ENCODE results near the gene SND1. TPM values are rescaled to one million over a fixed set of nuclear protein-coding genes. Genes with fewer than 3 reads are reported as not detected.

SND1 gene
- total RNA-seq, 2 donors from 2014 or later: 146 to 155 TPM

DNA sequence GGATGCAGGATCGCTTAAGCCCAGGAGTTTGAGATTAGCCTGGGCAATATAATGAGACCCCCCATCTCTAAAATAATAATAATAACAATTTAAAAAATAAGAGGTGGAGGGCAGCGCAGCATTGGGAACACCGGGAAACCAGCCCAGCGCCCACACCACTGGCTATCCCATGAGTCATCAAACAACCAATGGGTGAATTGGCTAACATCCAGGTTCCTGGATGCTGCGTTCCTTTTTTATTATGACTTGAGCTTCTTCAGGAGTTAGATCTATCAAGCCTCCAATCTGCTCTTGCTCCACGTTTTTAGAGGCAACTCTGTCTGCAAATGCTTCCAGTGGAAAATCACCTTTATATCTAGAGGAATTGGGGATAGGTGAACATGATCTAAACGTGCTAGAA lies 389.2 kb downstream of the SND1 start:
- Histone ChIP-seq H3K4me1 (peaks cover 4% of the 10 kb centered on the region), H3K36me3 (replicated peaks in 1 of 2; ENCODE audit: insufficient read depth in 1 of 2, low read depth in 2 of 2) (peaks cover 0 to 2% of the 10 kb centered on the region in 2 donors), H3K4me3 (no peak overlapping the region), H3K9me3 (no peaks in the 10 kb centered on the region), H3K27ac (no peak overlapping the region), H3K27me3 (no peaks in the 10 kb centered on the region)
- ATAC-seq: no peak
- WGBS, 2 donors: 61 to 77% methylated on average over 7 of the region's 7 CpGs
- no peak for TF ChIP-seq POLR2A (IDR thresholded peaks at IDR 0.05)
- TF ChIP-seq, protein P1, sequence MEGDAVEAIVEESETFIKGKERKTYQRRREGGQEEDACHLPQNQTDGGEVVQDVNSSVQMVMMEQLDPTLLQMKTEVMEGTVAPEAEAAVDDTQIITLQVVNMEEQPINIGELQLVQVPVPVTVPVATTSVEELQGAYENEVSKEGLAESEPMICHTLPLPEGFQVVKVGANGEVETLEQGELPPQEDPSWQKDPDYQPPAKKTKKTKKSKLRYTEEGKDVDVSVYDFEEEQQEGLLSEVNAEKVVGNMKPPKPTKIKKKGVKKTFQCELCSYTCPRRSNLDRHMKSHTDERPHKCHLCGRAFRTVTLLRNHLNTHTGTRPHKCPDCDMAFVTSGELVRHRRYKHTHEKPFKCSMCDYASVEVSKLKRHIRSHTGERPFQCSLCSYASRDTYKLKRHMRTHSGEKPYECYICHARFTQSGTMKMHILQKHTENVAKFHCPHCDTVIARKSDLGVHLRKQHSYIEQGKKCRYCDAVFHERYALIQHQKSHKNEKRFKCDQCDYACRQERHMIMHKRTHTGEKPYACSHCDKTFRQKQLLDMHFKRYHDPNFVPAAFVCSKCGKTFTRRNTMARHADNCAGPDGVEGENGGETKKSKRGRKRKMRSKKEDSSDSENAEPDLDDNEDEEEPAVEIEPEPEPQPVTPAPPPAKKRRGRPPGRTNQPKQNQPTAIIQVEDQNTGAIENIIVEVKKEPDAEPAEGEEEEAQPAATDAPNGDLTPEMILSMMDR (IDR thresholded peaks at IDR 0.05): no peak
- intact Hi-C loops (cut with DNase I): no loop called here
- DNase-seq: peak in 2 of 4 donors; percentile 17 to 44

DNA sequence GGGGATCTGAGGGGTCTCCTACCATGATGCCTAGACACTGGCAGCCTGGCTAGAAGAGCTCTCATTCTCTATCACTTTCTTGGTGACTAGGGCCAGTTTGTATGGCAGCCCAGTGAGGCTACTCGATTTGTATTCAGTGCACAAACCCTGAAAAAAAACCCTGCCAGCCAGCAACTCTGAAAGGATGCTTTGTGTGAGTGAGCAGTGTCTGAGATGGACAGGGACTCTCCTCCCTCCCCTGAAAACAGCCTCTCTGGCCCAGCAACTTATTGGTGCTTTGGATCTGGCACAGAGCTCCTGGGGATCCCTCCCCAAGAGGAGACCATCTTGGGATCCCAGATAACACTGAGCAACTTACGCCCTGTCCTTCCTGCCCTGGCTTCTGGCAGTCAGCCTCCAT lies 390.0 kb downstream of the SND1 start:
- DNase-seq: no peak
- no peak overlapping the region for H3K27ac ChIP-seq
- H3K27me3 ChIP-seq: no peaks in the 10 kb centered on the region
- H3K4me3 ChIP-seq: no peak overlapping the region
- intact Hi-C loops (cut with DNase I): no loop called here
- TF ChIP-seq POLR2A (IDR thresholded peaks at IDR 0.05): no peak
- TF ChIP-seq, protein P1 (IDR thresholded peaks at IDR 0.05): no peak
- no peaks in the 10 kb centered on the region for H3K9me3 ChIP-seq
- peaks cover 4% of the 10 kb centered on the region for H3K4me1 ChIP-seq
- WGBS, 2 donors: 69 to 80% methylated on average over 2 of the region's 2 CpGs
- ATAC-seq: no peak
- peaks cover 0 to 2% of the 10 kb centered on the region in 2 donors for H3K36me3 ChIP-seq (replicated peaks in 1 of 2; ENCODE audit: insufficient read depth in 1 of 2, low read depth in 2 of 2)

DNA sequence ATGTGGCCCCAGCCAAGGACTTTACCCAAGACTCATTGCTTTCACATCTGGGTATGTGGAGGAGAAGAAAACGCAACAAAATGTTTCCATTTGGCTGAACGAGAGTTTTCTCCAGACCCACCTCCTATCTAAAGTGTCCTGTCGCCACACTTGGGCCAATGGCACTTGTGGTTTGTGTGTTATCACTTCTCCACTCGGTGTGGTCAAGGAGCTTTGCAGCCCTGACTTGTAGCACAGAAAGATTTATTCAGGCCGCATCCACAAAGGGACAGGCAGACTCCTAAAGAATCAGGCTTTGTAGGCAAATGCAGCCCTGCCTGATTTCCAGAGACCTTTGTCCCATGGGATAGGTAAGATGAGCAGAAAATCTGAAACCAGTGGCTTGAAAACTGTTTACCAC lies 392.1 kb downstream of the SND1 start:
- WGBS, 2 donors: 77 to 88% methylated on average over 5 of the region's 5 CpGs
- ATAC-seq: no peak

DNA sequence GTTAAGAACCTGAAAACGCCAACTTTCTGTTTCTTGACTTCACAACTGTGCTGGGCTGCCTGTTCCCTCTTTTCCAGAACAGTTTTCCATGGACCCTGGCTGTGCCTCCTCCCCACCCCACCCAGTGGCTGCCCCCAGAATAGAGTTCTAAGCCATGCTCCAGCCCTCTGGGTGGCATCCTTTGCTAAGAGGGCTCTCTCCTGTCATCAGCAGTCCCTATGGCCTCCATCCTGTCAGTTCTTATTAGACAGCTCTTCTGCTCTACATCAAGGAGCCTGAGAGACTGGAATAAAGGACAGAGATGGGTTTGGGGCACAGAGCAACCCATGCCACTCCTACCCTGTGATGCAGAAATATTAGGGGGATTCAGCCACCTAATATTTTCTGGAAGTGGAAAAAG lies 393.2 kb downstream of the SND1 start:
- Histone ChIP-seq H3K4me1 (no peaks in the 10 kb centered on the region), H3K36me3 (replicated peaks in 1 of 2; ENCODE audit: insufficient read depth in 1 of 2, low read depth in 2 of 2) (peaks cover 0 to 2% of the 10 kb centered on the region in 2 donors), H3K4me3 (no peak overlapping the region), H3K27me3 (no peaks in the 10 kb centered on the region), H3K9me3 (no peaks in the 10 kb centered on the region), H3K27ac (no peak overlapping the region)
- DNase-seq: no peak
- ATAC-seq: no peak
- WGBS, 2 donors: 67 to 71% methylated on average over 1 of the region's 1 CpG
- TF ChIP-seq, protein P1 (IDR thresholded peaks at IDR 0.05): no peak
- no peak for TF ChIP-seq POLR2A (IDR thresholded peaks at IDR 0.05)
- intact Hi-C loops (cut with DNase I): no loop called here

More for the DNA sequence above, 392.1 kb downstream of the SND1 start:
- DNase-seq: no peak
- intact Hi-C loops (cut with DNase I): no loop called here
- no peak overlapping the region for H3K27ac ChIP-seq
- H3K4me1 ChIP-seq: no peaks in the 10 kb centered on the region
- no peak overlapping the region for H3K4me3 ChIP-seq
- H3K27me3 ChIP-seq: no peaks in the 10 kb centered on the region
- H3K9me3 ChIP-seq: no peaks in the 10 kb centered on the region
- H3K36me3 ChIP-seq (replicated peaks in 1 of 2; ENCODE audit: insufficient read depth in 1 of 2, low read depth in 2 of 2): peaks cover 0 to 2% of the 10 kb centered on the region in 2 donors
- TF ChIP-seq, protein P1 (IDR thresholded peaks at IDR 0.05): no peak
- TF ChIP-seq POLR2A (IDR thresholded peaks at IDR 0.05): no peak

DNA sequence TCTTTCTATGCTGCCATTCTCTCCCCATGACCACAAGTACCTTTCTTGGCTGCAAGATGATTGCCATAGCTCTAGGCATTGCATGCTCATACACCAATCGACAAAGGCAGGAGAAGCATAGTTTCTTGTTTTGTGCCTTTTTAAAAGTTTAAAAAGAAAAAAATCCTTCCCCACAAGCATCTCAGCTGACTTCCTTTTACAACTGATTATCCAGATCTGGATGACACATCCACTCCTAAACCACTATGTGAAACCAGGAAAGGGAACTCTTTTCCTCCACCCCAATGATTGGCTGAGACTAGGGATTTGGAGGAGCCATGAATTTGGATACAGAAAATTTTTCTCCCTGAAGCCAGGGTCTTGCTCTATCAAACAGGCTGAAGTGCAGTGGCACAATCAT lies 393.8 kb downstream of the SND1 start:
- no peaks in the 10 kb centered on the region for H3K9me3 ChIP-seq
- no peaks in the 10 kb centered on the region for H3K27me3 ChIP-seq
- TF ChIP-seq, protein P1 (IDR thresholded peaks at IDR 0.05): no peak
- no peak for TF ChIP-seq POLR2A (IDR thresholded peaks at IDR 0.05)
- peaks cover 0 to 2% of the 10 kb centered on the region in 2 donors for H3K36me3 ChIP-seq (replicated peaks in 1 of 2; ENCODE audit: insufficient read depth in 1 of 2, low read depth in 2 of 2)
- WGBS, 2 donors: 88 to 89% methylated on average over 1 of the region's 1 CpG
- DNase-seq (no peak), ATAC-seq (no peak)
- no peak overlapping the region for H3K27ac ChIP-seq
- intact Hi-C loops (cut with DNase I): no loop called here
- no peaks in the 10 kb centered on the region for H3K4me1 ChIP-seq
- no peak overlapping the region for H3K4me3 ChIP-seq

All from body of pancreas (tissue), 4 donors.